Activated CD4-positive, CD25-positive, alpha-beta regulatory T cell treated with anti-CD3 and anti-CD28 coated beads, Interleukin-2, amount 50 U/mL, for 16 hours (primary cell): Measurements from ENCODE around the gene VAPA.

Experiments
- DNase-seq: peaks from one replicate; pipeline ENCODE4 v3.0.0-alpha.2; 2020; ENCODE audit warnings: low read depth, low spot score

Gene VAPA

DNA sequence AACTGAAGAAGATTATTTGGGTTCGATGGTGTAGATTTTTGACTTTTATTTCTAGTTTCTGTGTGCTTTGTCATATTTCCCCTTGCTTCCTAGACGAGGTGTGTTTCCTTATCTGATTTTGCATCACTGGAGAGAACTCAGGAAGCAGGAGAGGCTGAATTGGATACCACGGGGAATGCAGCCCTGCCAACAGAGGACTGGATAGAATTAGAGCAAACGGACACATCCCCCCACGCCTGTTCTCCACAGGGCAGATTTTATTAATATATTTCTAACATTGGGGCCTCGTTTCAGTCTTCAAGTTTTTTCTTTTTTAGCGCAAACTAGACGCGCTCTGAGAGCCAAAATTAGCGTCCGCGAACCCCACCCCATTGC lies 678 bp upstream of the VAPA start:
- no peak for DNase-seq

GRCh38 chr18:9914334-9914583 lies 443 bp downstream of the VAPA start:
- no peak for DNase-seq

GRCh38 chr18:9914584-9915290 lies 921 bp downstream of the VAPA start:
- DNase-seq, result peak; percentile 55

DNA sequence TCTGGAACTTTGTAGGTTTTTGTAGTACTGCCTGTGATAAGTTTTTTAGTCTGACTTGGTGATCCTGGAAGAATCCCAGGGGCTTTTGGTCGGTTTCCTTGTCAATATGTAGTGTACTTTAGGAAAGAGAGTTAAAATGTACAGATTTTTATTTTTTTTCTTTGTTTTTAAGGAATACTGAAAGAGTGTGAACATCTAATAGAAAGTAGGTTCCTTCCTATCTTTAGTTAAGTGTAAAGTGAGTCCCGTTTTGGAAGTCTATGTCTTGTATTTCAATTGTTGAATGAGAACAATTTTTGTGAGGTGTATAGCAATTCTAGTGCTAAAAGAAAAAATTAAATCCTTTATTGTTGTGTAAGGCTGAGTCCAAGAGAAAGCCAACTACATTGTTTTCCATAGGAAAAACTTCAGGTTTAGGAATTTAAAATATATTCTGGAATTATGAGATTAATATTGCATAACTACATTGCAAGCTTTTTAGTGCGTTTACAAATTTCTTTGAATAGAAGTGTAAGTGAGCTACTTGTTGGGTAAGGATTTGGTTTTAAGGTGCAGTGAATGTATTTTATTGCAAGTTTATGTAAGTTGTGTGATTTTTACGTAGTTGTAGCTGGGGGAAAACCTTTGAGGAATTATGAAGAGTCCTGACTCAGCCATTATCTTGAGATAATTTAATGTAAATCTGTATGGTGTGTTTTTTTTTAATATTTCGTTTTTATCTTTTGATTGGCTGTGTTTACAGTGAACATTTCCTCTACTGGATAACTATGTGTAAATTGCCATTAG lies 1.7 kb downstream of the VAPA start:
- no peak for DNase-seq

- DNase-seq, result no peak
Measured at GRCh38 chr18:9916077-9916639, 2.3 kb downstream of the VAPA start.

DNA sequence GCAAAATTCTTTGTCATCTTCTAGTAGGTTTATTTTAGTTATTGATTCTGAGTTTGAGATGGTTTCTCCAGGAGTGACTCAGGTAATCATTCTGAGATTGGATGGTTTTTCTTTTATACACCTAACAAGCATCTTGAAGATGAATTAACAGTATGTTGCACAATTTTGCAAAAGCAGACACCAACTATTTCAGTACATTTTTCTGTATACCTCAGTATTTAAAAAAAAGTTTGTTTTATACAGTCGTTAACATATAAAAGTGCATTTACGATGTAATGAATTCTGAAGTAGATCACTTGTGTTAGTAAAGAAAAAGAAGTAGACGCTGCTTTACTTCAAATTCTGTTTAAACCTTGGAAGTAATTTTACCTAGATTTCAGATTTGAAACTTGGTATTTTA lies 3.0 kb downstream of the VAPA start:
- no peak for DNase-seq

DNA sequence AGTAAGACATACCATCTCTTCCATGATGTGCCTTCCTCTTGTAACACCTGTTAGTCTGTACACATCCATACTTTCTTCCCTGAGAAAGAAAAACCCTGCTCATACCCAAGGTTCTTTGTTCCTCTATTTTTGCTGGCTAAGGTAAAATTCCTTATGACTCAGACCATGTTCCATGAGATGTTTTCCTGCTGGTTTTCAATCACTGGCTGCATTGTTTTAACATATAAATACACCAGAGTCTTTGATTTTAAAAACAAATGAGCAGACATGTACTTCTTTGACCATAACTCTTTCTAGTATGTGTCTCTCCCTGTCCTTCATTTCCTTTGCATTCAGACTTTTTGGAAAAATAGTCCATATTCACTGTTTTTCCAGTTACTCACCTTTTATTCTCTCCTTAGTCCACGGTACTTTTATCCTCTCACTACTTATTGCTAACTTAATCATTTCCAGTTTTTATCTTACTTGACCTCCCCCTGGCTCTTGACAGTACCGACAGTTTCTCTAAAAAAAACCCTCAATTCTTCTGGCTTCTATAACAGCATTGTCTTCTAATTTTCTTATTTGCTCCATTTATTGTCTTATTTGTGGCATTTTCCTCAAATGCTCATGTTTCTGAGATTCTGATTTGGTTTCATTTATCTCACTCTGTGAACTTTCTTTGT lies 4.3 kb downstream of the VAPA start:
- DNase-seq, result no peak

GRCh38 chr18:9919564-9920232 lies 5.9 kb downstream of the VAPA start:
- no peak for DNase-seq

GRCh38 chr18:9922592-9923311 lies 8.9 kb downstream of the VAPA start:
- no peak for DNase-seq

- no peak for DNase-seq
Measured at GRCh38 chr18:9924371-9924943, 10.6 kb downstream of the VAPA start.

- DNase-seq, result no peak
Measured at GRCh38 chr18:9925369-9925768, 11.6 kb downstream of the VAPA start.

DNA sequence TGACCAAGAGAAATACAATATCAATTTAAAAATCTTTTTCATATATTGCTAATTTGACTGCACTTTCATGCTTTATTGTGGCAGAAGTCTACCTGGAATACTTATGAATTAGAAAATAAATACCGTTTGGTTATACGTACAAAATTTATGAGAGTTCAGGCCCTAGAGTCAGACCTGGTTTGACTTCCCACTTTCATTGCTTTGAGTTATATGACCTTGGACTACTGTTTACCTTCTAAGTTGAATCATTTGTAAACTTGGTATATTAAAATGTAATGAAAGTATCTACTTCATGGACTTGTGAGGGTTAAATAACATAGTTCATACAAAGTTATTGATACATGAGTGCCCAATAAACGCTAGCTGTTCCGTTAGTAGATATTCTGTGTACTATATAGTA lies 12.0 kb downstream of the VAPA start:
- no peak for DNase-seq

GRCh38 chr18:9926223-9926894 lies 12.5 kb downstream of the VAPA start:
- no peak for DNase-seq

DNA sequence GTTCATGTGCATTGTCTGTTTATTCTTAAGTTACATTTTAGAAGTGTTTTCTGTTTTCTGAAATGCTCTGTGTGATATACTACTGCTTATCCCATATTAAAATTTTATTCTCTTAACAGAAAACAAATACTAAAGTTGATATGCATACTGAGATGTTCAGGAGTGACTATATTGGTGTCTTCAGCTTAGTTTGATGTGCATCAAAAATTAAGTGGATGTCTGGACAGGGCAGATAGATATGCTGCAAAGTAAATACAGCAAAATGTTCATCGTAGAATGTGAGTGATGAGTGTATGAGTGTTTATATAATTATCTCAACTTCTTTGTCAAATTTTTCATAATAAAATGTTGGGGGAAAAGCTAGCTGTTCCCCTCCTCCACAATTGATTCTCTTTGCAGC lies 13.2 kb downstream of the VAPA start:
- no peak for DNase-seq

DNA sequence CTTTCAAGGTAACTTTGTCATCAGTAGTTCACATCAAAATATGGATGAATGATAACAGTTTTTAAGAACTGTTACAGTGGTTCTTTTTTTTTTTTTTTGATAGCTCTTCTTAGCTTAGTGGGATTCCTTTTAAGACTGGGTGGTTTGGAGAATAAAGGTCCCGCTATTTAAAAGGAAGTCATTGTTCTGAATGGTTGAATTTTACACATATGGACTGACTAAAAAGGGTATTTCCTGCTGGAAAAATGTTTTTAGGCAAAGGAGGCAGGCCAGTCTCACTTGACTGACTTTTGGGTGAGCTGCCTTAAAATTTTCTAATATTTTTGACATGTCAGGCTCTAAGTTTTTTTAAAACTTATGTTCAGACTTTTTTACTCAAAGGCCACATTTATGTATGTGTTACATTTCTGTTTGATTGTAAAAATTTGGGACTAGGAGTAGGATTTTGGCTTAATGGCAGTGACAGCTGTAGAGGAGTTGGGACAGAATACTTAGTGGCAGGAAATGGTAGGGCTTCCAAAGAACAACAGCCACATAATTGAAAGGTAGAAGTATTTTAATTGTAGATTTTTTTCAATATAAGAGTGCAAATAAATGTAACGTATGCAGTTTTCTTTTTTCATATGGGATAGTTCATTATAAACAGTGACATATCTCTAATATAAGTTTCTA lies 13.7 kb downstream of the VAPA start:
- no peak for DNase-seq

DNA sequence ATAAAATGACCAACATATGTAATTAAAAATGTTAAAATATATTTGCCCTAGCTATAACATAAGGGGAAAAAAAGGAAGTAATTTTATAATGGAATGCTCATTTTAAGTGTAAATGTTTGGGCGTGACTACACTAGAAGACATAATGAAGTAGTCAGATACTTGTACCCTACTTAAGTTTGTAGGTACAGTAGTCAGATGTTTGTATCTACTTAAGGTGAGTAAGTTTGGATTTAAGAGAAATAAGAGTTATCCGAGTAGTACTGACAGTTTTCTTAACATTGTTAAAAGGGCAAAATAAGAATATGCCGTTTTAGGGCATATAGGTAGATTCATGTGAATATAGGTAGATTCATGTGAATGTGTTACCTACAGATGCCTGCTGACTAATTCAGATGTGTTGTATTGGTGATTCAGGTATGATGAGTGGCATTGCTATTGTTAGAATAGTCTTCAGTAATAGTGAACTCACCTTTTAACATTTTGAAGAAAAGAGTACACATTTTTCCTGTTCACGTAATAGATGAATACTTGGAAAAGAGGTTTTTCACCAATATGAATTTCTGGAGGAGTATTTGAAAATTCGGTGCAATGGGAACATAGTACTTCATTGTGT lies 14.9 kb downstream of the VAPA start:
- no peak for DNase-seq

- no peak for DNase-seq
Measured at GRCh38 chr18:9930299-9930884, 16.6 kb downstream of the VAPA start.

DNA sequence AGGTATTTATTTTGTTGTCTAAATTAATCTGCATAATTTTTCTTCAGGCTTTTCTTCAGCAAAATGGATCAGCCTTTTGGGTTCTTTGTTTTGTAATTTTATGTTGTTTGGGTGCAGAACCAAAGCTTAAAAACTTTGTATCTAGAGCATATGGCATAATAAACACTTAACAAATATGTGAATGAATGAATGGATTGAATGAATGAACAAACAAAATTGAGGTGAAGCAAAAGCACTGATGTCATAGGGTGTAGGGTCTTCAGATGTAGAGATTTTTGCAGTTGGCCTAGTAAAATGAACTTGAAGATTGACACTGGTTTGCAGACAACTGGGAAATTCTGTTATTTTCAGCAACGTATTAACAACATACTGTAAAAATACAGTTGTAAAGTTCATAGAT lies 17.3 kb downstream of the VAPA start:
- no peak for DNase-seq

DNA sequence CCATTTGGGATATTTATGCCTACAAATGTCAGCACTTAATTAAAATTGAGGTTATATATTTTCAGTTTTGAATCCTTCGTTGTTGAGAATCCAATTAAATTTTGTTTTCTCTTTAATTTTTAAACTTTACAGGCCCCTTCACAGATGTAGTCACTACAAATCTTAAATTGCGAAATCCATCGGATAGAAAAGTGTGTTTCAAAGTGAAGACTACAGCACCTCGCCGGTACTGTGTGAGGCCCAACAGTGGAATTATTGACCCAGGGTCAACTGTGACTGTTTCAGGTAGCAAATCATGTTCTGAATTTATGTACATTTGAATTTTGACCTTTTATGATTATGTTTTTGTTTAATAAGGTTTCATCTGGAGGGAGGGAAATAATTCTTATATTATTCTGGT lies 17.9 kb downstream of the VAPA start:
- no peak for DNase-seq
